Natural killer cell (primary cell): ENCODE results near the gene EXTL1. TPM values are rescaled to one million over a fixed set of nuclear protein-coding genes. Genes with fewer than 3 reads are reported as not detected.
A peak's percentile ranks its signal among the peaks of the same experiment; 100 is the strongest.
"Not testable (repeated sequence)": the region's sequence is repeated elsewhere in the genome, so short reads cannot be mapped to it uniquely, and the experiment has no call there.

Source experiments
- ATAC-seq, 3 donors: fragments of 150-1000 bp in 2 of 3; fragments of 200-7000 bp in 1 of 3; cut with Tn5 transposase; 1 replicate in 1 of 3; 2 replicates in 2 of 3; pipeline ENCODE4 v1.10.0; 2021; ENCODE audit warnings: mild to moderate bottlenecking in 2 of 3, moderate library complexity in 2 of 3
- DNase-seq, 2 donors: peaks; one replicate each; pipeline versions ENCODE4 v3.0.0 to v3.0.0-alpha.2; 2013 to 2021; ENCODE audit warnings: mixed read lengths in 1 of 2
- H3K27ac ChIP-seq: one replicate; pipeline ENCODE4 v1.5.1; 2013; ENCODE audit warnings: mild to moderate bottlenecking, low read length
- H3K27me3 ChIP-seq: one replicate; pipeline ENCODE4 v1.6.1; 2013; ENCODE audit warnings: low read length; ENCODE audit not compliant: control insufficient read depth, insufficient read depth
- H3K36me3 ChIP-seq: one replicate; pipeline ENCODE4 v1.6.1; 2013; ENCODE audit warnings: low read length; ENCODE audit not compliant: control insufficient read depth, insufficient read depth
- H3K4me1 ChIP-seq: one replicate; pipeline ENCODE4 v1.6.1; 2013; ENCODE audit warnings: low read length; ENCODE audit not compliant: control insufficient read depth, insufficient read depth
- H3K4me3 ChIP-seq: one replicate; pipeline ENCODE4 v1.5.1; 2013; ENCODE audit warnings: low read length
- H3K9me3 ChIP-seq: one replicate; pipeline ENCODE4 v1.6.1; 2013; ENCODE audit warnings: low read length; ENCODE audit not compliant: control insufficient read depth, insufficient read depth
- H3K27ac Mint-ChIP-seq, 2 donors: one replicate each; pipeline ENCODE4 v1.8.0; 2022; ENCODE audit warnings: mild to moderate bottlenecking in 2 of 2, mixed read lengths in 2 of 2, moderate library complexity in 1 of 2
- H3K27me3 Mint-ChIP-seq, 2 donors: one replicate each; pipeline ENCODE4 v1.8.0; 2022; ENCODE audit warnings: low read depth in 2 of 2, mixed read lengths in 2 of 2
- H3K36me3 Mint-ChIP-seq: one replicate; pipeline ENCODE4 v1.8.0; 2022; ENCODE audit warnings: mixed read lengths
- H3K4me1 Mint-ChIP-seq, 2 donors: one replicate each; pipeline ENCODE4 v1.8.0; 2022; ENCODE audit warnings: mixed read lengths in 2 of 2
- H3K4me3 Mint-ChIP-seq: one replicate; pipeline ENCODE4 v1.8.0; 2022; ENCODE audit warnings: mild to moderate bottlenecking, moderate library complexity, mixed read lengths
- H3K9me3 Mint-ChIP-seq, 2 donors: one replicate each; pipeline ENCODE4 v1.8.0; 2022; ENCODE audit warnings: mixed read lengths in 2 of 2
- CTCF ChIP-seq: fragments of 200-600 bp; IDR thresholded peaks from one replicate; pipeline ENCODE4 v1.8.0; 2022; ENCODE audit warnings: antibody characterized with exemption
- WGBS: methylation state at CpG from one replicate; pipeline ENCODE4 v1.1.7; 2013; ENCODE audit warnings: missing lambda C conversion rate; ENCODE audit not compliant: insufficient coverage; 5-methylcytosine and 5-hydroxymethylcytosine counted together
- intact Hi-C: fragments of 100-400 bp; cut with micrococcal nuclease; formaldehyde crosslinking; loops from one replicate; pipeline ENCODE4 v1.14.2; 2022
- total RNA-seq, 4 donors: library from RNA; stranded (reverse); fragments of 120-200 nt in 1 of 4; gene quantifications; one replicate each; pipeline versions ENCODE4 v1.2.3 to v1.2.4, GENCODE V29; 2013 to 2022

The EXTL1 gene
- total RNA-seq, 3 donors from 2014 or later (not counting 1 experiment from before 2014, with no cell fraction given) = not detected

DNA sequence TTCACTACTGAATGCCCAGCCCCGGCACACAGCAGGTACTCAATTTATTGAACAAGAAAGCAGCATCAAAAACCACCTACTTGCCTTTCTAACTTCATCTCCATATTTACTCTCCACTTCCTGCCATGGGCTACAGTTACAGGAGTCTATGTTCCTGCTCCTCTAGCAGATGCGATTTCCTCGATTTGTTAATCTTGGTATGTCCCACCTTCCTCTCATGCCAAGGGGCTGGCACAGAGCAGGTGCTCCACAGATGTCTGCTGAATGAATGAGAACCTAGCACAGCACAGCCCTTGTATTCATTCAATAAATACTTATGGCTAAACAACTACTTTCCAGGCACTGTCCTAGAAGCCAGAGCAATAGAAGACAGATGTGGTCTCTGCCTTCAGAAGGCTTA, 35.9 kb upstream of the EXTL1 start:
- H3K27me3 Mint-ChIP-seq = no peaks in the 10 kb centered on the region
- 91% methylated on average over 3 of the region's 3 CpGs for WGBS

DNA sequence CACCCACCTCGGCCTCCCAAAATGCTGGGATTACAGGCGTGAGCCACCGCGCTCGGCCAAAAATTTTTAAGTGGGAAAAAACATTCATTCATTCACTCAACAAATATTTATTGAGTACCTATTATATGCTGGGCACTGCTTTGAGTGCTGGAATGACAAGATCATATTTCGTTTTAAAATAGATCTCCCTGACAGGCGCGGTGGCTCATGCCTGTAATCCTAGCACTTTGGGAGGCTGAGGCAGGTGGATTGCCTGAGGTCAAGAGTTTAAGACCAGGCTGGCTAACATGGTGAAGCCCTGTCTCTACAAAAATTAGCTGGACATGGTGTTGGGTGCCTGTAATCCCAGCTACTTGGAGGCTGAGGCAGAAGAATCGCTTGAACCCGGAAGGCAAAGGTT, 34.8 kb upstream of the EXTL1 start:
- H3K27ac ChIP-seq, H3K4me3 ChIP-seq, H3K27ac Mint-ChIP-seq, DNase-seq, intact Hi-C loops, ATAC-seq, H3K9me3 ChIP-seq, H3K27me3 Mint-ChIP-seq, H3K27me3 ChIP-seq, H3K4me3 Mint-ChIP-seq, H3K9me3 Mint-ChIP-seq: not testable (repeated sequence)
- H3K36me3 ChIP-seq = peaks cover 49% of the 10 kb centered on the region
- H3K4me1 ChIP-seq = peaks cover 46% of the 10 kb centered on the region
- 98% methylated on average over 5 of the region's 10 CpGs for WGBS
- Mint-ChIP-seq H3K36me3 (peaks cover 23% of the 10 kb centered on the region), H3K4me1 (peaks cover 77 to 83% of the 10 kb centered on the region in 2 donors)

More for the DNA sequence above, 35.9 kb upstream of the EXTL1 start:
- no peak for TF ChIP-seq CTCF
- DNase-seq (no peak), ATAC-seq (no peak)
- peaks cover 71 to 78% of the 10 kb centered on the region in 2 donors for H3K4me1 Mint-ChIP-seq
- H3K36me3 Mint-ChIP-seq = peaks cover 24% of the 10 kb centered on the region
- peaks cover 60% of the 10 kb centered on the region for H3K36me3 ChIP-seq
- H3K9me3 ChIP-seq = no peaks in the 10 kb centered on the region
- peaks cover 36% of the 10 kb centered on the region for H3K4me1 ChIP-seq
- H3K4me3 Mint-ChIP-seq = peak overlapping the region; percentile 66
- peak overlapping the region; percentile 66 to 87 for H3K27ac Mint-ChIP-seq
- H3K27ac ChIP-seq = no peak overlapping the region
- intact Hi-C loops = no loop called here
- no peaks in the 10 kb centered on the region for H3K9me3 Mint-ChIP-seq
- H3K4me3 ChIP-seq = no peak overlapping the region
- no peaks in the 10 kb centered on the region for H3K27me3 ChIP-seq

- TF ChIP-seq CTCF = no peak
- no peak for DNase-seq
- H3K9me3 ChIP-seq = no peaks in the 10 kb centered on the region
- no peak for ATAC-seq
- H3K9me3 Mint-ChIP-seq = no peaks in the 10 kb centered on the region
- H3K27ac Mint-ChIP-seq = peak overlapping the region; percentile 89 to 98
- no peaks in the 10 kb centered on the region for H3K27me3 Mint-ChIP-seq
- WGBS = 89% methylated on average over 2 of the region's 2 CpGs
- no peak overlapping the region for H3K4me3 ChIP-seq
- no peak overlapping the region for H3K27ac ChIP-seq
- peaks cover 12% of the 10 kb centered on the region for H3K36me3 Mint-ChIP-seq
- H3K4me1 ChIP-seq = peaks cover 58% of the 10 kb centered on the region
- peak overlapping the region; percentile 97 for H3K4me3 Mint-ChIP-seq
- intact Hi-C loops = no loop called here
- peaks cover 78 to 83% of the 10 kb centered on the region in 2 donors for H3K4me1 Mint-ChIP-seq
- H3K36me3 ChIP-seq = peaks cover 38% of the 10 kb centered on the region
- H3K27me3 ChIP-seq = no peaks in the 10 kb centered on the region
These were observed 33.6 kb upstream of the EXTL1 start for GRCh38 chr1:25987951-25988350.

- ATAC-seq (no peak), DNase-seq (no peak)
These were observed 31.9 kb upstream of the EXTL1 start for GRCh38 chr1:25989440-25990234.

More at GRCh38 chr1:25989440-25990234, 31.9 kb upstream of the EXTL1 start:
- peaks cover 23% of the 10 kb centered on the region for H3K36me3 ChIP-seq
- no peaks in the 10 kb centered on the region for H3K27me3 Mint-ChIP-seq
- H3K4me3 Mint-ChIP-seq = peak overlapping the region; percentile 97
- peaks cover 12% of the 10 kb centered on the region for H3K36me3 Mint-ChIP-seq
- H3K27ac ChIP-seq = peak overlapping the region; percentile 84
- H3K9me3 Mint-ChIP-seq = no peaks in the 10 kb centered on the region
- H3K4me3 ChIP-seq = peak overlapping the region; percentile 59
- H3K27ac Mint-ChIP-seq = peak overlapping the region; percentile 89 to 98
- H3K27me3 ChIP-seq = no peaks in the 10 kb centered on the region
- H3K4me1 ChIP-seq = peaks cover 72% of the 10 kb centered on the region
- 89% methylated on average over 8 of the region's 11 CpGs for WGBS
- H3K4me1 Mint-ChIP-seq = peaks cover 81 to 84% of the 10 kb centered on the region in 2 donors
- no peak for TF ChIP-seq CTCF
- intact Hi-C loops = loop anchor here (1.0 to 10.0 kb wide), 4 partner anchors 9 to 745 kb away; partner anchors contain the start of genes PAFAH2 and RSRP1
- H3K9me3 ChIP-seq = no peaks in the 10 kb centered on the region
